GM19324 (cell line): ENCODE measurements around the gene FRAS1.
"Not testable (repeated sequence)": the region's sequence is repeated elsewhere in the genome, so short reads cannot be mapped to it uniquely, and the experiment has no call there.

Source experiments
- ATAC-seq: cut with Tn5 transposase; IDR thresholded peaks from one replicate; pipeline ENCODE4 v1.9.1; 2021; ENCODE audit warnings: mild to moderate bottlenecking, moderate library complexity; ENCODE audit not compliant: unreplicated experiment, low FRiP score

The FRAS1 gene

DNA sequence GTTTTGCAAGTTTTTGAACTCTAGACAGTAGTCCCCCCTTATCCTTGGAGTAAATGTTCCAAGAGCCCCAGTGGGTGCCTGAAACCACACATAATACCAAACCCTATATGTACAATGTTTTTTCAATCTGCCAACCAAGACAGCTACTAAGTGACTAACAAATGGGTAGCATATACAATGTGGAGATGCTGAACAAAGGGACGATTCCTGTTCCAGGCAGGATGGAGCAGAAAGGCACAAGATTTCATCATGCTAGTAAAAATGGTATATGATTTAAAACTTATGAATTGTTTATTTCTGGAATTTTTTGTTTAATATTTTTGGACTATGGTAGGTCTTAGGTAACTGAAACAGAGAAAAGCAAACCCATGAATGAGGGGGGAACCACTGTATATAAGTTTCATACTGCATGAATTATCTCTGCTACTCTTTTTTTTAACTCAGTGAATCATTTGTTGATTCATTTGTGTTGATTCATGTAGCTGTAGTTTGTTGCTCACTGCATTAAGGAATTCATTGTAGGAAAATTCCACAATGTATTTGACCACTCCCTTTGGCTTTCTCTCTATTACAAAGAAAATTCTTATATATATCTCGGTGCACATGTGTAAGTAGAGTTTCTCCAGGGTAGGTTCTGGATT is 472.6 kb downstream of the FRAS1 start:
- ATAC-seq, result no peak

DNA sequence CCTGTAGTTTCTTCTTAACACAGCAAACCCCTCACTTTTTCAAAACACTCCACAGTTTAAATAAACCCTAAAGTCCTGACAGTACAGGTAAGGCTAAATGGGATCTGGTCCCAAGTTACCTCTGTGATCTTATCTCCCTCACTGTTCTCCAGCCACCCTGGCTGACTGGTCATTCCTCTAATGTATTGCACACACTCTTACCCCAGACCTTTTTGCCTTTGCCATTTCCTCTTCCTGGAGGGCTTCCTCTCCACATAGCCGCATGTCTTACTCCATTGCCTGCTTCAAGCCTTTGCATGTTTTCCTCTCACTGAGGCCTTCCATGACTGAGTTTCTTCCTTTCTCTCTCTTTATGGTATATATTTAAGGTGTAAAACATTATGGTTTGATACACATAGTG is 474.9 kb downstream of the FRAS1 start:
- no peak for ATAC-seq

- no peak for ATAC-seq
Observed at GRCh38 chr4:78533854-78534253, 476.7 kb downstream of the FRAS1 start.

DNA sequence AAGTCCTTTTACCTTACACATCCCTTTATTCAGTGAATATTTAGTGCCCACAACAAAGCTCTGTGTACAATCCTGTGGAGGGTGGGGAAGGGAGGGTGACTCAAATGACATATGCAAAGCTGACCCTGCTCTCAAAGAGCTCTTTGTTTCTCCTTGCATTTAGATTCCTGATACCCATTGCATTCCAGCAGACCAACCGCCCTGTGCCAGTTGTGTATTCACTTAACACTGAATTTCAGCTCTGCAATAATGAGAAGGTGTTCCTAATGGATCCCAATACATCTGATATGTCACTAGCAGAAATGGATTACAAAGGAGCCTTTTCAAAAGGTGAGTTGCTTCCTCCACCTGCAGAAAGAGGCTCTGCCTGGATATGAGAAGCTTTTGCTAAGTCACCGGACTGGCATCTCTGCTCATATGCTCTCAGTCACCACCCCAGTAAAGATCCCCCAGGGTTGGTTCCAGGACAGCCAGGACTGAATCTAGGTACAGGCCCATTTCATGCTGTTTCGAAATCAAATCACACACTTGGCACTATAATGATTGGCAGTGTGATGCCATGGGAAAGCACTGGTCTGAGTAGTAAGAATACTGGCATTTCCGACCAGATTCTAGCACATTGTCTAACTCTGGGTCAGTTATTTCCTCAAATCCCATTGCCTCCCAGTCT is 477.3 kb downstream of the FRAS1 start:
- ATAC-seq, result no peak

DNA sequence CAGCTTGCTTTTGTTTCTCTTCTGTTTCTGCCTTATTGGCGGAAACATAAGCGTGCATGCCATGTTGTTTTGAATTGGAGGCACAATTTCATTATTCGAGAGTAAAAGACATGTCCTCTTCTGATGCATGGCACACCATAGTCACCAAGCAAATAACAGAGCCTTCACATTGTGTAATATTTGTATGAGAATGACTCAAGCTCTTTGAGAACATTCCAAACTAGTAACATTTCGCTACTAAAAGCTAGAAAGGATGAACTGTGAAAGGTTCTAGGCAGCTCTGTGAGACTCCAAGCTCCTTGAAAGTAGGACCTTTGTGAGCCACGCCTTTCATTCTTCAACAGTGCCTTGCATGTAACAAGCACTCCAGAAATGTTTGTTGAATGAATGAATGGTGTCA is 485.2 kb downstream of the FRAS1 start:
- ATAC-seq, result no peak

GRCh38 chr4:78543424-78544125 is 486.5 kb downstream of the FRAS1 start:
- ATAC-seq, result no peak

GRCh38 chr4:78544678-78545077 is 487.6 kb downstream of the FRAS1 start:
- no peak for ATAC-seq

DNA sequence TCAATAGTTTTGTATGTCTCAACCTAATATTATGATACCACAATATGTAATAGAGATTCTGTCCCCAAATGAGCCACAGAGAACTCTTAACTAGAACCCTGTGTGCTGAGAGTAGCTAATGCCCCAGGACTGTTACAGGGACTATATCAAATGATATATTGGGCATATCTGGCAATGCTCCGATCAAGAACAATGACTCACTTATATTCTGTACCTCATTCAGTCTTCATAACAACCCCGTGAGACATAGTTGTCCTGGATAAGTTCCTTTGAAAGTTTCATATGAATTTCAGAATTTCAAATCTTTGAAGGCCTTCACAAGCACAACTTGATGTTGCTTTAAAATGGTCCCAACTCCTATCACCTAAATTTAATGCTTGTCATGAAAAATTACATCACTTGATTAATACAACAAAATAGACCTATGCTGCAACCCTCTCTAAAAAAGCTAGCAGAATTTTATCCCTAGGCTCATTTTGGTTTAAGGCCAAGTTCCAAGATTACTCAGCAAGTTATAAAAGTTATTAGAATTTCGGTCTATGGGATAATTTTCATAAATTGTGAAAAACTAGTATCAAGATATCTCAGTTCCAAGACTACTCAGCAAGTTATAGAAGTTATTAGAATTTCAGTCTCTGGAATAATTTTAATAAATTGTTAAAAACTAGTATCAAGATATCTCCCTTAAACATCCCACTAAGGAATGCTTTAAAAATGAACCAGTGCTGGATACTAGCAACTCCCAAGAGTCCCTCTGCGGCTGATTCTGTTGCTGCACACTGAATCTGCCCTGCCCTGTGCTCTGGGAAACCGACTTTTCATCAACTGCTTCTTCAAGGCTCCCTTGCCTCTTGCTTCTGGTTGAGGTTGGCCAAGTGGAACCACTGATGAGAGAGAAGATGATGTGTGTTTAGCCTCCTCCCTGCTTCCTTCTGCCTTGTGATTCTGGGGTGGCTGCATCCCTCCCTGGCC is 488.4 kb downstream of the FRAS1 start:
- ATAC-seq, result no peak

DNA sequence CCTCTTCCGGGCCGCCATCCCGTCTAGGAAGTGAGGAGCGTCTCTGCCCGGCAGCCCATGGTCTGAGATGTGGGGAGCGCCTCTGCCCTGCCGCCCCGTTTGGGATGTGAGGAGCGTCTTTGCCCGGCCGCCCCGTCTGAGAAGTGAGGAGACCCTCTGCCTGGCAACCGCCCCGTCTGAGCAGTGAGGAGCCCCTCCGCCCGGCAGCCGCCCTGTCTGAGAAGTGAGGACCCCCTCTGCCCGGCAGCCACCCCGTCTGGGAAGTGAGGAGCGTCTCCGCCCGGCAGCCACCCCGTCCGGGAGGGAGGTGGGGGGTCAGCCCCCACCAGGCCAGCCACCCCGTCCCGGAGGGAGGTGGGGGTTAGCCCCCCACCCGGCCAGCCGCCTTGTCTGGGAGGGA is 490.8 kb downstream of the FRAS1 start:
- ATAC-seq, result not testable (repeated sequence)

DNA sequence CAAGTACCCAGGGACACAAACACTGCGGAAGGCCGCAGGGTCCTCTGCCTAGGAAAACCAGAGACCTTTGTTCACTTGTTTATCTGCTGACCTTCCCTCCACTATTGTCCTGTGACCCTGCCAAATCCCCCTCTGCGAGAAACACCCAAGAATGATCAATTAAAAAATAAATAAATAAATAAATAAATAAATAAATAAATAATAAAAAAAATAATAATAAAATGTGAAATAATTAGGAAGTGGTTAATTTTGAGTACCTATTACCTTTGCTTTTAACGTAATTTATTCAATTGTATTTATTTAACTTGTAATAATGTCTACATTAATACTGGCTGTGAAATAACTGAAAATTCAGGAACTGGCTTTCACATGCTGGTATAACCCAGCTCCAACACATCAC is 491.8 kb downstream of the FRAS1 start:
- ATAC-seq, result not testable (repeated sequence)

DNA sequence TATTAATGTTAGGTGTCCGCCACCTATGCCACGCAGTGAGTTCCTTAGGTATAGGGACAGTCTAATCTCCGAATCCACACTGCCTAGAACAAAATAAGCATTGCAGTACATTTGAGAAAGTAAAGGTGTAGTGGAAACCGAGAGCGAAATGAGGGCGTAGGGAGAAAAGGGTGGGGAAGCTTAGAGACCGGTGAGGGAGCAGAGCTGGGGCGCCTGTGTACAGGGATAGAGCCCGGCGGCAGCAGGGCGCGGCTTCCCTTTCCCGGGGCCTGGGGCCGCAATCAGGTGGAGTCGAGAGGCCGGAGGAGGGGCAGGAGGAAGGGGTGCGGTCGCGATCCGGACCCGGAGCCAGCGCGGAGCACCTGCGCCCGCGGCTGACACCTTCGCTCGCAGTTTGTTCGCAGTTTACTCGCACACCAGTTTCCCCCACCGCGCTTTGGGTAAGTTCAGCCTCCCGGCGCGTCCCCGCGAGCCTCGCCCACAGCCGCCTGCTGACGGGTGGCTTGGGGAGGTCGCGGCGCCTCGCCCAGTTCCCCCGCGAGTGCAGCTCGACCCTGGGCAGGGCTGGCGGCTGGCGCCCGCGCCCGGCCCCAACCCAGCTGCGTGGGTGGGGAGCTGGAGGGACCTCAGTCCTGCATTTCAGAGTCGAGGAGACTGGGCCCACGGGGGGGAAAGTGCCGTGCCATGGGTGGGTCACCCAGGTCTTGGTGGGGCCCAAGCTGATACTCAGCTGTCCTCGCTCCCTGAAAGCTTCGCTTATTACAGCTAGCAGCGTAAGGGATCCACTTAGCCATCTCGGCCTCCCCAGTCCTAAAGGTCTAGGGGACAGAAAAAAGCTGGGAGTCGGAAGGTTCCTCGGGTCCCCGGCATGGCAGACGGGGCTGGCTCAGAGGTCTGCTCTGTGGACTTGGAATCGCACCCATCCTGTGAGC is 494.6 kb downstream of the FRAS1 start, which contains the start of gene ANXA3:
ANXA3 (plus strand) TSS at position 351 of the 932 bp plus-strand sequence. CDS start 2,704 bp downstream, outside the sequence.
- ATAC-seq, result peak; percentile 68

DNA sequence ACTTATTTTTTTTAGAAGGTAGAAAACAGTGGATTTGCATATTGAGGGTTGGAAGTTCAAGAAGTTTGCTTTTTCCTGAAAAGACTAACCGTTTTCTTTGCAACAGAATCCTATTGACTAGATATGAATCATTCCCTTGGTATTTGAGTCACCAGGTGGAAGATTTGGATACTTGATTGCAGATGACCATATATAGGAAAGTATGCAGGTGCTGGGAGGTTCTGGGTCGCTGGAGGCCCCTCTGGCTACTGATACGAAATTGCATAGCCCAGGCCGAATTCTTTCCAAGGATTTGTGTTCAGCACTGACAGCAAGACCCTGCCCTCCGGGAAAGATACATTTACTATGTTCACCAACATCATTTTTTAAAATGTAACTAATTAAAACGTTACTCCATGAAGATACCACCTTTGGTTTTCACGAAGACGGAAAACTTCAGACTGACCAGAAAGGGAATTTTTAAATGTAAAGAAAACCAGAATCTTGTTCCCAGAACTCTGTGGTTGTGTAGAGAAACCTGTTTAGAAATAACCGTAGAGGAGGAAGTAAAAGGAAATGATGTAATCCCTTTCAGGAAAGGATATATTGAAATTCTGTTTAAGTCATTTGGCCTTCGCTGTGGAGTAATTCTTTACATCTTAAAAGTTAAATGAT is 495.4 kb downstream of the FRAS1 start:
- no peak for ATAC-seq

DNA sequence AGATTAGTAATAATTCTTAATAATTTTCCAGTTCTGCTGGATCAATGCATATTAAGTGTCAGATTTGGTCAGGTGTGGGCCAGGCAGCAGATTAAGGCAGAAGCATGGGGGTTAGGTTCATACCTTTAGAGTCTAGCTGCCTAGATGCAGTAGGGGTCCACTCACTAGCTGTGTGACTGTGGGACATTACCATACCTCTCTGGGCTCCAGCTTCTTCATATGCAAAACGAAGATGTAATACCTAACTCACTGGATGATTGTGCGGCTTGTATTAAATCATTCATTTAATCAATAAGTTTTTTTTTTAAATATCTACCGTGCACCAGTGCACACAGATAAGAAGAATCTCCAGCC is 495.9 kb downstream of the FRAS1 start:
- no peak for ATAC-seq

GRCh38 chr4:78553529-78554060 is 496.5 kb downstream of the FRAS1 start:
- no peak for ATAC-seq

DNA sequence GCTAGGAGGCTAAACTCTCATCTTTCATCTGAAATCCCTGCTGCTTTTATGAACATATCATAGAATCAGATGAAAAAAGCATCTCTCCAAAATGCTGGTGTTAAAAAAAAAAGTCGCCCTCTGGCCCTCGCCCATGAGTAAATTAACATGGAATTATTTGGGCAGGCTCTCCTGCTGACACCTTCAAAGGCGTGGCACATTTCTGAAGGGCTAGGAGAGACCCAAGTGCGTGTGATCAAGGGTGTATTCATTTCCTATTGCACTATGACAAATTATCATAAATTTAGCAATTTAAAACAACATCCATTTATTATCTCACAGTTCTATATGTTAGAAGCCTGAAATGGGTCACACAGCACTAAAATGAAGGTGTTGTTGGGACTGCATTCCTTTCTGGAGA is 499.5 kb downstream of the FRAS1 start:
- no peak for ATAC-seq

- no peak for ATAC-seq
Observed at GRCh38 chr4:78557841-78558240, 500.7 kb downstream of the FRAS1 start.

GRCh38 chr4:78558410-78558809 is 501.3 kb downstream of the FRAS1 start:
- ATAC-seq, result no peak

DNA sequence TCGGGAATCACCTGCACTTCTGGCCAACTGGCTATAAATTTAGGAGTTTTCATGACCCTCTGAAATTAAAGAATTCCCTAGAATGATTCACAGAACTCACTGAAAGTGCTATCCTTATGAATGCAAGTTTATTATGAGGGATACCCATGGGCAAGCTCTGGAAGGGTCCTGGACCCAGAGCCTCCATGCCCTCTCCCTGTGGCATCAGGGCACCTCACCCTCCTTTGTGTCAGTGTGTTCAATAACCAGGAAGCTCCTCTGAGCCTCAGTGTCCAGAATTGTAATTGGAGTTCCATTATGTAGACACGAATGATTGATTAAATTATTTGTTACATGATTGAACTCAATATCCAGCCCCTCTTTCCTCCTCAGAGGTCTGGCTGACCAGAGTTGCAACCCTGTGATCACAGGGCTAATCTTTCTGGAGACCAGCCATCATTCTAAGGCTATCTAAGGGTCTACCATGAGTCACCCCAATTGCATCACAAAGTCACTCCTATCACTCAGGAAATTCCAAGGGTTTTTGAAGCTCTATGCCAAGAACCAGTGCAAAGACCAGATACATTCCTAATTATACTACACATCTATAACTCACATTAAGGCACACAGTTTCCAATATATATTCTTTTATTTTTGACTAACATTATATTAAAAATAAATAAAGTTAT is 503.3 kb downstream of the FRAS1 start:
- no peak for ATAC-seq
